ENCODE measurements around the gene SACS. TPM values are rescaled to one million over a fixed set of nuclear protein-coding genes. Genes with fewer than 3 reads are reported as not detected.

Gene SACS
- total RNA-seq, 4 donors from 2014 or later = 2.4 to 5.0 (median 3.9) TPM

DNA sequence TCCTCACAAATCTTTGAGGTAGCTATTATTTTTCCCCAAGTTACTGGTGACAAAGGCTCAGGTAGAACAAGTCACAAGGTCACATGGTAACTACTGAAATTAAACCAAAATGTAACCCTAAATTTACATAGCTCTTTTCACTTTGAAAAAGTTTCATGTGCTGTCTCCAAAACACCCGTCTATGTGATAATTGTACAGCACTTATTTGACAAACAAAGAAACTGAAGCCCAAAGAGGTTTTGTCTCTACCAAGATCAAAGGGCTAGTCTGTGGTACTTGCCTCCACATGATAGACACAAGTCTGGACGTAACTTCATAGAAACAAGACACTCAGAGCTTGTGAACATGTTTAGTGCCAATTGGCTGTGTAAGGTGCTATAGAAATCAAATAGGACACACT, 108.3 kb downstream of the SACS start:
- no peak overlapping the region for H3K4me3 ChIP-seq (ENCODE audit: low read depth, poor library complexity, severe bottlenecking)
- WGBS, 2 donors = 38 to 40% methylated on average over 2 of the region's 2 CpGs
- intact Hi-C loops (cut with DNase I; ENCODE audit: low total_unique reads) = no loop called here
- TF ChIP-seq, protein P1, sequence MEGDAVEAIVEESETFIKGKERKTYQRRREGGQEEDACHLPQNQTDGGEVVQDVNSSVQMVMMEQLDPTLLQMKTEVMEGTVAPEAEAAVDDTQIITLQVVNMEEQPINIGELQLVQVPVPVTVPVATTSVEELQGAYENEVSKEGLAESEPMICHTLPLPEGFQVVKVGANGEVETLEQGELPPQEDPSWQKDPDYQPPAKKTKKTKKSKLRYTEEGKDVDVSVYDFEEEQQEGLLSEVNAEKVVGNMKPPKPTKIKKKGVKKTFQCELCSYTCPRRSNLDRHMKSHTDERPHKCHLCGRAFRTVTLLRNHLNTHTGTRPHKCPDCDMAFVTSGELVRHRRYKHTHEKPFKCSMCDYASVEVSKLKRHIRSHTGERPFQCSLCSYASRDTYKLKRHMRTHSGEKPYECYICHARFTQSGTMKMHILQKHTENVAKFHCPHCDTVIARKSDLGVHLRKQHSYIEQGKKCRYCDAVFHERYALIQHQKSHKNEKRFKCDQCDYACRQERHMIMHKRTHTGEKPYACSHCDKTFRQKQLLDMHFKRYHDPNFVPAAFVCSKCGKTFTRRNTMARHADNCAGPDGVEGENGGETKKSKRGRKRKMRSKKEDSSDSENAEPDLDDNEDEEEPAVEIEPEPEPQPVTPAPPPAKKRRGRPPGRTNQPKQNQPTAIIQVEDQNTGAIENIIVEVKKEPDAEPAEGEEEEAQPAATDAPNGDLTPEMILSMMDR (IDR thresholded peaks at IDR 0.05) = no peak
- no peak for TF ChIP-seq POLR2A (IDR thresholded peaks at IDR 0.05)
- DNase-seq (ENCODE audit: low spot score in 2 of 2) = no peak

DNA sequence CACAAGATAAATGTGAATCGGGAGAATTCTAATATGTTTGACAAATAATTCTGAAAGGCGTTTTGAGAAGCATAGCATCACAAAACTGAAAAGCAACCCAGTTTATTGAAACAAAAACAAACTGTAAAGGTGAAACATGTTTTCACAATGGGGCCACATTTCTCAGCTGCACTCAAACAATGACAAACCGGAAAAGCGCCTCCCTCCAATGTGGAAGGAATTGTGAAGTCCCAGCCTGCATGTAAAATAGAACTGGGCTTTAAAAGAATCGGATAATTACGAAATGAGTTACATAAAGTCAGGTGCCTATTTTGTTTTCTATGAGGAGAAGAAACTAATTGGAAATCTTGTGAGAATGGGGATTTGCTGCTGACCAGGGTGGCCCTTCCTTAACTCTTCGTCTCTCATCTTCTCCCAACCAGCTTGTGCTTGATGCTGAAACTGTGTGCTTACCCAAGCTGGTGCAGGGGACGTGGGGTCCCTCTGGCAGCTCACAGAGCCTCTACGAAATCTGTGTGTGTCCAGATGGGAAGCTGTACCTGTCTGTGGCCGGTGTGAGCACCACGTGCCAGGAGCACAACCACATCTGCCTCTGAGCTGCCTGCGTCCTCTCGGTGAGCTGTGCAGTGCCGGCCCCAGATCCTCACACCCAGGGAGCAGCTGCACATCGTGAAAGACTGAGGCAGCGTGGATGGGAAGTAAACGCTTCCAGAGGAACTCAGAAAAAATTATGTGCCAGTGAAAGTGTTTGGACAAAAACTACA, 109.4 kb downstream of the SACS start:
- intact Hi-C loops (cut with DNase I; ENCODE audit: low total_unique reads) = no loop called here
- TF ChIP-seq POLR2A (IDR thresholded peaks at IDR 0.05) = no peak
- TF ChIP-seq, protein P1 (IDR thresholded peaks at IDR 0.05) = no peak
- no peak overlapping the region for H3K4me3 ChIP-seq (ENCODE audit: low read depth, poor library complexity, severe bottlenecking)
- 60 to 67% methylated on average over 17 of the region's 17 CpGs for WGBS, 2 donors
- DNase-seq (ENCODE audit: low spot score in 2 of 2) = no peak

DNA sequence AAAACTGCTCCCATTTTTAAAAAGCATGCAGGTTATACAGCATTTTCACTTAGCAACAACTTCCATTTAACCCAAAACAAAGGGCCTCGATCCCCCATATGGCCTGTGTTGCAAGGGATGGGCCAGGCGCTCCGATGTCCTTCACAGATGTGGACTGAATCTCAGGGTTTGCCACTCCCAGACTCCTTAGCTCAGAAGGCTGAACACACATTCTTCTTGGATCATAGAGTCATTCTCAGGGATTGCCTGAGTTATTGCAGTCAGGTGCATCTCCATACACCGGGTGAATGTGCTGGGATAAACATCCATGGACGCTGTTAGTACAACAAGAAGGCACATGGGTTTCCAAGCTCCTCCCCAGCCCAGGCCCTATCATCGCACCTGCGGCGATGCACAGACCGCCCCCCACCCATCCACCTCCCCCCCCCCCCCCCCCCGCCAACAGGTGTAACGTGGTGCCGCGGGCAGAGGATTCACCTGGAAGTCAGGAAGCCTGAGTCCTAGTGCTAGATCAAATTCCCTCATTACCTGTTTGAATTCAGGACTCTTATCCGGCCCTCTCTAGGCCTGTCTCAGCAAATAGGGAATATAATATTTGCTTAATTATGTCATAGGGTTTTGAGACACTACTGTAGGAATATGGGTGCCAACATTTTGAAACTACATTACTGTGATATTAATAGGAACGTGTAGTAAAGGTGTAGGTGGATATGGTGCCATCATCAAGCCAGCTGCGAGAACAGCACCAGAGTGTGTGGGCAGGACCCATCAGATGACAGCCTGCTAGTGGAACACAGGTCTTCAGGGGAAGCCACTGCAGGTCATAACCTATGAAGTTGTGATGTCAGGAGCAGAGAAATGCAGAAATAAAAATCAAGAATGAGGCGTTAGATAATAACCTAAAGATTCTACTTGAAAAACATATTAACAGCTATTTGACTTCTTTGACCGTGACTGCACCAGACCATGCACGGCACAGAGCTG, 110.9 kb downstream of the SACS start:
- WGBS, 2 donors = 64 to 82% methylated on average over 18 to 19 of the region's 19 CpGs
- no peak for TF ChIP-seq POLR2A (IDR thresholded peaks at IDR 0.05)
- TF ChIP-seq, protein P1 (IDR thresholded peaks at IDR 0.05) = no peak
- intact Hi-C loops (cut with DNase I; ENCODE audit: low total_unique reads) = no loop called here
- no peak overlapping the region for H3K4me3 ChIP-seq (ENCODE audit: low read depth, poor library complexity, severe bottlenecking)
- no peak for DNase-seq (ENCODE audit: low spot score in 2 of 2)

DNA sequence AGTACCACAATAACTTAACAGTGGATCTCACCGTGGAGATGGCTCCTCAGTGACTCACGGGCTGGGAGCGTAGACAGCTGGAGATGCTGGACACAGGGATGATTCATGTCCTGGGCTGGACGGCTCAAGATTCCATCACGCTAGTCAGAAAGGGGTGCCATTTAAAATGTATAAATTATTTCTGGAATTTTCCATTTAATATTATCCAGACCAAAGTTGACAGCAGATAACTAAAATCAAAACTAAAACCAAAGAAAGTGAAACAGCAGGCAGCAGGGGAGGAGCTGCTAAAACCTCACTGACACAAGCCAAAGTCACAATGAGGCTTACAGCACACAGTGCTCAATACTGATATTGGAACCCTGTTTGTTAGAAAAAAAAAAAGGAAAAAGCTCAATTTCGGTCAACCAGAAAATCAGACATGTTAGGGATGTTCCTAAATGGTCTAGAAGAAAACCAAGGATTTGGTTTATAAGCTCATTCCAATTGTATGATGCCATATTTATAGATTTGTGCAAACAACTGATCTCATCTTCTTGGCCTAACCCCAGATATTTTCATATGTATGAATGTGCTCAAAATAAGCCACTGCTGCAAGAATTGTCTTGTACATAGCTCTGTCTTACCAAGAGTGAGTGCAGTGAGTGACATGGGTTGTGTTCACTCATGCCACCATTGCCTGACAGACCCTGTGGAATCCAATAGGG, 111.8 kb downstream of the SACS start:
- intact Hi-C loops (cut with DNase I; ENCODE audit: low total_unique reads) = no loop called here
- 39 to 40% methylated on average over 6 of the region's 6 CpGs for WGBS, 2 donors
- TF ChIP-seq, protein P1 (IDR thresholded peaks at IDR 0.05) = no peak
- peak; percentile 47 to 91 for DNase-seq (ENCODE audit: low spot score in 2 of 2)
- no peak overlapping the region for H3K4me3 ChIP-seq (ENCODE audit: low read depth, poor library complexity, severe bottlenecking)

DNA sequence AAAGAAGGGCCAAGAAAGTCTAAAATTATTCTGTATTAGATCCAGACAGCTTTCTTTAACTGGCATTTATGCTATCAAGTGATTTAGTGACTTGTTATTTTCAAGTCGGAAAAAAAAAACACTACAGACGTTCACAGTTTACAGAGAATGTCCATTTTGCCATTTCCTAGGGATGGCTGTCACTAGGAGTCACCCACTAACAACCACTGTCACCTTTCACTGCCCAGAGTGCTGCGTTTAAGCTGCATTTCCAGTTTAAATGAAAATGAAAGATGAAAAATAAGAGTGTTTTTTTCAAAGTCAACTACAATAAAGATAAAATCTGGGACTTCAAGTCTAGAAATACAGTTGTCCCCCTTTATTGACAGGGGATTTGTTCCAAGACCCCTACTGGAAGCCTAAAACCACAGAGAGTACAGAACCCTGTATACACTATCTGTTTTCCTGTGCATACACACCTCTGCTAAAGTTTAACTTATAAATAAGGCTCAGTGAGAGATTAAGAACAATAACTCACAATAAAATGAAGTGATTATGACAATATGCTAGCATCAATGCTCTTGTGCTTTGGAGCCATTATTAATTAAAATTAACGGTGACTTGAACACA, 112.5 kb downstream of the SACS start:
- 44 to 56% methylated on average over 4 of the region's 4 CpGs for WGBS, 2 donors
- TF ChIP-seq POLR2A (IDR thresholded peaks at IDR 0.05) = no peak
- TF ChIP-seq, protein P1 (IDR thresholded peaks at IDR 0.05) = no peak
- intact Hi-C loops (cut with DNase I; ENCODE audit: low total_unique reads) = no loop called here
- no peak overlapping the region for H3K4me3 ChIP-seq (ENCODE audit: low read depth, poor library complexity, severe bottlenecking)
- no peak for DNase-seq (ENCODE audit: low spot score in 2 of 2)
